H9 (cell line): ENCODE measurements around the gene BAMBI. TPM values are rescaled to one million over a fixed set of nuclear protein-coding genes. Genes with fewer than 3 reads are reported as not detected.

Experiments
- DNase-seq: peaks from one replicate; pipeline ENCODE4 v3.0.0-alpha.2; 2017
- H2AFZ ChIP-seq: one replicate; pipeline ENCODE4 v1.6.1; 2013; ENCODE audit warnings: mild to moderate bottlenecking, low read length, control low read depth, moderate library complexity
- H2AK5ac ChIP-seq: 2 replicates; pipeline ENCODE4 v1.6.1; 2013; ENCODE audit warnings: low read length, control low read depth, mixed read lengths; ENCODE audit not compliant: insufficient read length
- H2BK120ac ChIP-seq: one replicate; pipeline ENCODE4 v1.6.1; 2013; ENCODE audit warnings: low read depth, mild to moderate bottlenecking, low read length, control low read depth, inconsistent platforms; ENCODE audit not compliant: poor library complexity, severe bottlenecking
- H2BK12ac ChIP-seq: 2 replicates; pipeline ENCODE4 v1.6.1; 2013; ENCODE audit warnings: low read length, control low read depth, mixed read lengths, low read depth; ENCODE audit not compliant: insufficient read length
- H2BK15ac ChIP-seq: 2 replicates; pipeline ENCODE4 v1.6.1; 2013; ENCODE audit warnings: low read depth, low read length, control low read depth
- H2BK20ac ChIP-seq: one replicate; pipeline ENCODE4 v1.6.1; 2013; ENCODE audit warnings: low read depth, mild to moderate bottlenecking, low read length, control low read depth, inconsistent platforms; ENCODE audit not compliant: poor library complexity, severe bottlenecking
- H2BK5ac ChIP-seq: 2 replicates; pipeline ENCODE4 v1.6.1; 2013; ENCODE audit warnings: low read length, control low read depth, mixed read lengths; ENCODE audit not compliant: insufficient read length
- H3K14ac ChIP-seq: 2 replicates; pipeline ENCODE4 v1.6.1; 2013; ENCODE audit warnings: low read length, control low read depth; ENCODE audit not compliant: insufficient read depth
- H3K18ac ChIP-seq: 2 replicates; pipeline ENCODE4 v1.6.1; 2013; ENCODE audit warnings: low read depth, mild to moderate bottlenecking, mixed read lengths, low read length, control low read depth; ENCODE audit not compliant: insufficient read length
- H3K23ac ChIP-seq: 2 replicates; pipeline ENCODE4 v1.6.1; 2013; ENCODE audit warnings: low read length, control low read depth, mixed read lengths, low read depth; ENCODE audit not compliant: insufficient read length
- H3K23me2 ChIP-seq: 2 replicates; pipeline ENCODE4 v1.6.1; 2013; ENCODE audit warnings: low read depth, mild to moderate bottlenecking, mixed read lengths, low read length, control low read depth; ENCODE audit not compliant: insufficient read length, poor library complexity, severe bottlenecking
- H3K27ac ChIP-seq: 2 replicates; pipeline ENCODE4 v1.5.1; 2013; ENCODE audit warnings: low read length, control low read depth, mixed read lengths, low read depth; ENCODE audit not compliant: insufficient read length
- H3K27me3 ChIP-seq: 2 replicates; pipeline ENCODE4 v1.6.1; 2013; ENCODE audit warnings: low read length, control low read depth, inconsistent platforms; ENCODE audit not compliant: insufficient read depth
- H3K4ac ChIP-seq: 2 replicates; pipeline ENCODE4 v1.6.1; 2013; ENCODE audit warnings: low read depth, mild to moderate bottlenecking, control low read depth, inconsistent platforms, low read length, moderate library complexity
- H3K4me1 ChIP-seq: 2 replicates; pipeline ENCODE4 v1.6.1; 2013; ENCODE audit warnings: low read length, control low read depth, inconsistent platforms; ENCODE audit not compliant: insufficient read depth
- H3K4me2 ChIP-seq: 2 replicates; pipeline ENCODE4 v1.6.1; 2013; ENCODE audit warnings: low read length, control low read depth, mixed read lengths; ENCODE audit not compliant: insufficient read length, insufficient read depth
- H3K56ac ChIP-seq: 2 replicates; pipeline ENCODE4 v1.6.1; 2013; ENCODE audit warnings: low read depth, mild to moderate bottlenecking, mixed read lengths, low read length, control low read depth; ENCODE audit not compliant: insufficient read length
- H3K79me1 ChIP-seq: 2 replicates; pipeline ENCODE4 v1.6.1; 2013; ENCODE audit warnings: low read depth, mild to moderate bottlenecking, moderate library complexity, low read length, control low read depth, inconsistent platforms; ENCODE audit not compliant: insufficient read depth, poor library complexity, severe bottlenecking
- H3K79me2 ChIP-seq: 2 replicates; pipeline ENCODE4 v1.6.1; 2013; ENCODE audit warnings: low read length, control low read depth, inconsistent platforms; ENCODE audit not compliant: insufficient read depth
- H3K9ac ChIP-seq: 2 replicates; pipeline ENCODE4 v1.6.1; 2013; ENCODE audit warnings: low read length, control low read depth, mixed read lengths; ENCODE audit not compliant: insufficient read length; ENCODE audit errors: extremely low read depth
- H3K9me3 ChIP-seq: one replicate; pipeline ENCODE4 v1.6.1; 2013; ENCODE audit warnings: low read depth, low read length, inconsistent platforms; ENCODE audit not compliant: control insufficient read depth
- H3T11ph ChIP-seq: one replicate; pipeline ENCODE4 v1.6.1; 2013; ENCODE audit warnings: mild to moderate bottlenecking, low read length, control low read depth, inconsistent platforms
- H4K20me1 ChIP-seq: one replicate; pipeline ENCODE4 v1.6.1; 2013; ENCODE audit not compliant: control insufficient read depth, insufficient read length, insufficient read depth
- H4K5ac ChIP-seq: 2 replicates; pipeline ENCODE4 v1.6.1; 2013; ENCODE audit warnings: low read depth, mild to moderate bottlenecking, mixed read lengths, low read length, control low read depth; ENCODE audit not compliant: insufficient read length
- H4K8ac ChIP-seq: replicated peaks from 2 replicates; pipeline ENCODE4 v1.6.1; 2013; ENCODE audit warnings: low read length, control low read depth, mixed read lengths, low read depth; ENCODE audit not compliant: insufficient read length
- H4K91ac ChIP-seq: 2 replicates; pipeline ENCODE4 v1.6.1; 2013; ENCODE audit warnings: low read depth, mild to moderate bottlenecking, moderate library complexity, mixed read lengths, low read length, control low read depth; ENCODE audit not compliant: insufficient read length
- H3K27ac Mint-ChIP-seq, 3 experiments: 2 replicates in 2 of 3; 3 replicates in 1 of 3; pipeline ENCODE4 v1.8.0; 2020 to 2021; ENCODE audit warnings: mixed read lengths in 3 of 3, mild to moderate bottlenecking in 1 of 3, moderate library complexity in 1 of 3
- H3K27me3 Mint-ChIP-seq: 2 replicates; pipeline ENCODE4 v1.8.0; 2021; ENCODE audit warnings: low read depth, mild to moderate bottlenecking, moderate library complexity, mixed read lengths
- H3K36me3 Mint-ChIP-seq, 3 experiments: 2 replicates in 2 of 3; 3 replicates in 1 of 3; pipeline ENCODE4 v1.8.0; 2020 to 2021; ENCODE audit warnings: low read depth in 3 of 3, mixed read lengths in 3 of 3; ENCODE audit not compliant: insufficient read depth in 1 of 3
- H3K4me1 Mint-ChIP-seq, 2 experiments: 2 replicates each; pipeline ENCODE4 v1.8.0; 2020; ENCODE audit warnings: mixed read lengths in 2 of 2
- H3K4me3 Mint-ChIP-seq, 2 experiments: 2 replicates in 1 of 2; 3 replicates in 1 of 2; pipeline ENCODE4 v1.8.0; 2020 to 2021; ENCODE audit warnings: mild to moderate bottlenecking in 2 of 2, mixed read lengths in 2 of 2, moderate library complexity in 1 of 2
- H3K9me3 Mint-ChIP-seq, 2 experiments: 2 replicates in 1 of 2; 3 replicates in 1 of 2; pipeline ENCODE4 v1.8.0; 2020; ENCODE audit warnings: mild to moderate bottlenecking in 2 of 2, mixed read lengths in 2 of 2, moderate library complexity in 1 of 2
- WGBS: extraction: QIAGEN DNeasy Blood & Tissue Kit; methylation state at CpG from one replicate; pipeline ENCODE4 v1.1.7; 2013; ENCODE audit warnings: missing lambda C conversion rate, low lambda C conversion rate, mixed read lengths; ENCODE audit not compliant: insufficient read length; ENCODE audit errors: extremely low coverage; 5-methylcytosine and 5-hydroxymethylcytosine counted together
- total RNA-seq: library from RNA; stranded (reverse); gene quantifications from 2 replicates; pipeline ENCODE4 v1.2.1, GENCODE V29; 2021
- TF ChIP-seq, protein P1 (sequence below): fragments of 200-600 bp; sonication (generic); conservative IDR thresholded peaks from 3 replicates; pipeline ENCODE4 v1.8.0; 2021; ENCODE audit warnings: antibody characterized with exemption, mild to moderate bottlenecking

BAMBI gene
- total RNA-seq, 1 experiment from 2014 or later, result 16.8 TPM

DNA sequence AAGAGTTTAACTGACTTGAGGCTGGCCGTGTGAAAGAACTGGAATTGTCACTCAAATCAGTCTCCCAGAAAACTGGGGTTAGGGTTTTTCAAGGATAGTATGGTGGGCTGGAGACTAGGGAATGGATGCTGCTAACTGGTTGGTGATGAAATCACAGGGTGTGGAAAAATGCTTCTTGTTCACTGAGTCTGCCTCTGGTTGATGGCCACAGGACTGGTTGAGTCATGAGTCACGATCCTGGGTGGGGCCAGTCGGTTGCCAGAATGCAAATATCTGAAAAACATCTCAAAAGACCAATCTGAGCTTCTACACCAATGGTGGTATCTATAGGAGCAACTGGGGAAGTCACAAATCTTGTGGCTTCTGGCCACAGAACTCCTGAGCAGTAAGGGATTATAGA, 16.3 kb upstream of the BAMBI start:
- Mint-ChIP-seq H3K4me3 (no peak overlapping the region), H3K27ac (no peak overlapping the region), H3K27me3 (peaks cover under 1% of the 10 kb centered on the region), H3K4me1 (peaks cover under 1 to 2% of the 10 kb centered on the region in 2 experiments; a peak in 3 of 4 replicates), H3K9me3 (no peaks in the 10 kb centered on the region), H3K36me3 (no peaks in the 10 kb centered on the region)
- Histone ChIP-seq H3K18ac (no peak overlapping the region), H2BK20ac (no peak overlapping the region), H2AK5ac (no peak overlapping the region), H3K23me2 (no peaks in the 10 kb centered on the region), H3K56ac (no peak overlapping the region), H4K91ac (no peak overlapping the region), H2BK15ac (no peak overlapping the region), H2BK12ac (no peak overlapping the region), H2BK5ac (no peak overlapping the region), H3K27me3 (no peaks in the 10 kb centered on the region), H2BK120ac (no peak overlapping the region), H4K5ac (no peak overlapping the region), H4K8ac (no peak overlapping the region), H3K14ac (no peak overlapping the region), H3K23ac (no peak overlapping the region), H3K9ac (no peak overlapping the region), H3K79me1 (no peaks in the 10 kb centered on the region), H3K79me2 (no peaks in the 10 kb centered on the region), H3K9me3 (no peaks in the 10 kb centered on the region), H3K4ac (no peak overlapping the region), H3K4me2 (no peak overlapping the region), H3K4me1 (no peaks in the 10 kb centered on the region), H3T11ph (no peak overlapping the region), H3K27ac (no peak overlapping the region), H2AFZ (no peak overlapping the region), H4K20me1 (no peaks in the 10 kb centered on the region)
- TF ChIP-seq, protein P1, sequence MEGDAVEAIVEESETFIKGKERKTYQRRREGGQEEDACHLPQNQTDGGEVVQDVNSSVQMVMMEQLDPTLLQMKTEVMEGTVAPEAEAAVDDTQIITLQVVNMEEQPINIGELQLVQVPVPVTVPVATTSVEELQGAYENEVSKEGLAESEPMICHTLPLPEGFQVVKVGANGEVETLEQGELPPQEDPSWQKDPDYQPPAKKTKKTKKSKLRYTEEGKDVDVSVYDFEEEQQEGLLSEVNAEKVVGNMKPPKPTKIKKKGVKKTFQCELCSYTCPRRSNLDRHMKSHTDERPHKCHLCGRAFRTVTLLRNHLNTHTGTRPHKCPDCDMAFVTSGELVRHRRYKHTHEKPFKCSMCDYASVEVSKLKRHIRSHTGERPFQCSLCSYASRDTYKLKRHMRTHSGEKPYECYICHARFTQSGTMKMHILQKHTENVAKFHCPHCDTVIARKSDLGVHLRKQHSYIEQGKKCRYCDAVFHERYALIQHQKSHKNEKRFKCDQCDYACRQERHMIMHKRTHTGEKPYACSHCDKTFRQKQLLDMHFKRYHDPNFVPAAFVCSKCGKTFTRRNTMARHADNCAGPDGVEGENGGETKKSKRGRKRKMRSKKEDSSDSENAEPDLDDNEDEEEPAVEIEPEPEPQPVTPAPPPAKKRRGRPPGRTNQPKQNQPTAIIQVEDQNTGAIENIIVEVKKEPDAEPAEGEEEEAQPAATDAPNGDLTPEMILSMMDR, result no peak
- no CpG with 5 or more reads among the region's 3 CpGs for WGBS
- no peak for DNase-seq
